ENCODE data around the gene EXPH5.
"Not testable (repeated sequence)": the region's sequence is repeated elsewhere in the genome, so short reads cannot be mapped to it uniquely, and the experiment has no call there.

Gene EXPH5

GRCh38 chr11:108592591-108593213, 866 bp downstream of the EXPH5 start:
- no peak for DNase-seq (ENCODE audit: low read depth)
- in situ Hi-C loops (cut with HindIII; ENCODE audit: low sequenced_read_pairs), result loop anchor here (5.0 kb wide), 1 partner anchor 35 kb away; no protein-coding TSS in a partner anchor
- H3K4me3 ChIP-seq (ENCODE audit: low read depth, low read length), result peak overlapping the region; percentile 82
- TF ChIP-seq CTCF (IDR thresholded peaks at IDR 0.05; ENCODE audit: low read depth, low read length, missing control alignments), result no peak

GRCh38 chr11:108591893-108592292, 1.7 kb downstream of the EXPH5 start:
- DNase-seq (ENCODE audit: low read depth), result no peak
- H3K4me3 ChIP-seq (ENCODE audit: low read depth, low read length), result no peak overlapping the region
- no peak for TF ChIP-seq CTCF (IDR thresholded peaks at IDR 0.05; ENCODE audit: low read depth, low read length, missing control alignments)
- in situ Hi-C loops (cut with HindIII; ENCODE audit: low sequenced_read_pairs), result loop anchor here (5.0 kb wide), 1 partner anchor 35 kb away; no protein-coding TSS in a partner anchor

GRCh38 chr11:108589136-108589535, 4.4 kb downstream of the EXPH5 start:
- TF ChIP-seq CTCF (IDR thresholded peaks at IDR 0.05; ENCODE audit: low read depth, low read length, missing control alignments), result no peak
- no peak overlapping the region for H3K4me3 ChIP-seq (ENCODE audit: low read depth, low read length)
- DNase-seq (ENCODE audit: low read depth), result no peak
- in situ Hi-C loops (cut with HindIII; ENCODE audit: low sequenced_read_pairs), result no loop called here

- in situ Hi-C loops (cut with HindIII; ENCODE audit: low sequenced_read_pairs), result no loop called here
- TF ChIP-seq CTCF (IDR thresholded peaks at IDR 0.05; ENCODE audit: low read depth, low read length, missing control alignments), result no peak
- DNase-seq (ENCODE audit: low read depth), result no peak
- H3K4me3 ChIP-seq (ENCODE audit: low read depth, low read length), result no peak overlapping the region
These were observed 5.3 kb downstream of the EXPH5 start for GRCh38 chr11:108588287-108588686.

- no peak overlapping the region for H3K4me3 ChIP-seq (ENCODE audit: low read depth, low read length)
- no peak for TF ChIP-seq CTCF (IDR thresholded peaks at IDR 0.05; ENCODE audit: low read depth, low read length, missing control alignments)
- DNase-seq (ENCODE audit: low read depth), result no peak
- in situ Hi-C loops (cut with HindIII; ENCODE audit: low sequenced_read_pairs), result no loop called here
These were observed 6.5 kb downstream of the EXPH5 start for GRCh38 chr11:108587109-108587508.

- no peak for DNase-seq (ENCODE audit: low read depth)
- in situ Hi-C loops (cut with HindIII; ENCODE audit: low sequenced_read_pairs), result no loop called here
- TF ChIP-seq CTCF (IDR thresholded peaks at IDR 0.05; ENCODE audit: low read depth, low read length, missing control alignments), result no peak
- H3K4me3 ChIP-seq (ENCODE audit: low read depth, low read length), result no peak overlapping the region
These were observed 7.0 kb downstream of the EXPH5 start for GRCh38 chr11:108586600-108586999.

GRCh38 chr11:108586185-108586584, 7.4 kb downstream of the EXPH5 start:
- in situ Hi-C loops (cut with HindIII; ENCODE audit: low sequenced_read_pairs); H3K4me3 ChIP-seq (ENCODE audit: low read depth, low read length); DNase-seq (ENCODE audit: low read depth): not testable (repeated sequence)

All from astrocyte of the cerebellum (primary cell).